ENCODE results near the gene SLC25A45.

Gene SLC25A45

GRCh38 chr11:65429068-65429681 lies 46.7 kb upstream of the SLC25A45 start:
- Histone ChIP-seq H3K4me3 (ENCODE audit: severe bottlenecking) (peak overlapping the region; percentile 1), H3K27ac (ENCODE audit: poor library complexity, severe bottlenecking) (peak overlapping the region; percentile 97), H3K27me3 (ENCODE audit: insufficient read depth, poor library complexity, severe bottlenecking) (no peaks in the 10 kb centered on the region), H3K9me3 (ENCODE audit: severe bottlenecking) (no peaks in the 10 kb centered on the region), H3K36me3 (ENCODE audit: low read depth) (peaks cover 100% of the 10 kb centered on the region), H3K4me1 (ENCODE audit: insufficient read depth, poor library complexity, severe bottlenecking) (peaks cover 30% of the 10 kb centered on the region)
- ATAC-seq (ENCODE audit: low read depth): no peak
- no peak for TF ChIP-seq CTCF (IDR thresholded peaks at IDR 0.05; ENCODE audit: poor library complexity, severe bottlenecking)
- DNase-seq (ENCODE audit: low spot score): peak; percentile 32

DNA sequence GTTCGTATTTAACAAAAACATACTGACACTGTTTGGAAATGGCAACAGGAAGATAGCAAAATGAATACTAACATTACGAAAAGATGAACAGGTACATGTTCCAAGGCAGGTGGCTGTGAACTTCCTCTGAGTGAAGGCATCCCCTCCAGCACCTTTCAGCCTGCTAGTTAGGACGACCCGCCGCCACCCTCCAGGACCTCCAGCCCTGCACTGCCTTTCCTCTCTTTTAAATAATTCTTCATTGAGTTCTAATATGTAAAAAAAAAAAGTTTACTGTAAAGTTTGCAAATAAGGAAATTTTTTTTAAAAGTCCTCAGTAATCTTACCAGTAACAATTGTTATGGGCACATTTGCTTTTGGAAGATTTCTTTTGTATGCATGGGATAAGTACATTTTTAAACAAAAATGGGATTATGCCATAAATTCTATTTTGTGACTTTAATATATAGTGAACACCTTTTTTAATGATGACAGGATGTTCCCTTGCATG lies 46.2 kb upstream of the SLC25A45 start:
- Histone ChIP-seq H3K4me3 (ENCODE audit: severe bottlenecking) (peak overlapping the region; percentile 76), H3K4me1 (ENCODE audit: insufficient read depth, poor library complexity, severe bottlenecking) (peaks cover 30% of the 10 kb centered on the region), H3K27me3 (ENCODE audit: insufficient read depth, poor library complexity, severe bottlenecking) (no peaks in the 10 kb centered on the region), H3K9me3 (ENCODE audit: severe bottlenecking) (no peaks in the 10 kb centered on the region), H3K36me3 (ENCODE audit: low read depth) (peaks cover 100% of the 10 kb centered on the region), H3K27ac (ENCODE audit: poor library complexity, severe bottlenecking) (peak overlapping the region; percentile 97)
- ATAC-seq (ENCODE audit: low read depth) (peak; percentile 1; the same call in 2 of the 3 replicates), DNase-seq (ENCODE audit: low spot score) (no peak)
- TF ChIP-seq CTCF (IDR thresholded peaks at IDR 0.05; ENCODE audit: poor library complexity, severe bottlenecking): no peak

- peaks cover 100% of the 10 kb centered on the region for H3K36me3 ChIP-seq (ENCODE audit: low read depth)
- no peak for TF ChIP-seq CTCF (IDR thresholded peaks at IDR 0.05; ENCODE audit: poor library complexity, severe bottlenecking)
- no peaks in the 10 kb centered on the region for H3K27me3 ChIP-seq (ENCODE audit: insufficient read depth, poor library complexity, severe bottlenecking)
- peak; percentile 45 for DNase-seq (ENCODE audit: low spot score)
- H3K27ac ChIP-seq (ENCODE audit: poor library complexity, severe bottlenecking): peak overlapping the region; percentile 97
- peak; percentile 15 for ATAC-seq (ENCODE audit: low read depth)
- H3K4me1 ChIP-seq (ENCODE audit: insufficient read depth, poor library complexity, severe bottlenecking): peaks cover 25% of the 10 kb centered on the region
- H3K9me3 ChIP-seq (ENCODE audit: severe bottlenecking): no peaks in the 10 kb centered on the region
- H3K4me3 ChIP-seq (ENCODE audit: severe bottlenecking): peak overlapping the region; percentile 76
These were observed 45.5 kb upstream of the SLC25A45 start for GRCh38 chr11:65427691-65428577.

DNA sequence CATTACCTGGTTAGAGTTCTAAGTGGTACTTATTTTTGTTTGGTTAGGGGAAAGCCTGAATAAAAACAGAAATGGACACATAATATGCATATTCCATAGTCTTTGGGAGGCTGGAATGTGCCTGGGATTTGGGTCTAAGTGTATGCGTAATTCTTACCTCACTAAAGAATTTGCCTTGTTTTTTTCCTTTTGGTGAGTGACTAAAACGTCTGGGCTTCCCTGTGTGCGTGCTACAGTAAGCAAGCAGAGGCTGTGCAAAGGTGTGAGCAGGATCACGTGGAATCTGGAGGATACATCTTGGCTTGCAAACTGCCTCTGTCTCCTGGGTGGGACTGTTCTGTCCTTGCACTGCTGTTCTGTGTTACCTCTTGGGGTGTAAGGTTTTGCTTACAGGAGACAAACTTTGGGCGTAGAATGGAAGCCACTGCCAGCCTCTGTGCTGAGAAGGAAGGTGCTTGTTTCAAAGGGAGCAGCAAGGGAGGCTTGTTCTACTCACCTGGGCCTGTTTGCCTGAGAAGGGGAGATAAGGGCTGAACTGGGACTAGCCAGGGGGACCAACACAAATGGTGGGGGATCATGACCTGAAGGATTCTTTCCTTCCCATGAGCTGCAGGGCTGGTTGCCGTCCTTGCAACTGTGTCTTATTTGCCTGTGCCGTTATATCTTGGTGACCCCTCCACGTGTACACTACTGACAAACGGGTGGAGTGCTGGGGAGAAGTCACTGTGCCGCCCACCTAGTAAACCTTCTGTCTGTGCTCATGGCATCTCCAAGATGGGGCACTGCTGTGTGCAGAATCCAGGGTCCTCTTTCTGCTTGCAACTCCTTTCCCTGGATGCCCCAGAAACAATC lies 44.6 kb upstream of the SLC25A45 start:
- peak; percentile 45 for DNase-seq (ENCODE audit: low spot score)
- peak; percentile 19 for ATAC-seq (ENCODE audit: low read depth)
- H3K36me3 ChIP-seq (ENCODE audit: low read depth): peaks cover 93% of the 10 kb centered on the region
- peak overlapping the region; percentile 97 for H3K27ac ChIP-seq (ENCODE audit: poor library complexity, severe bottlenecking)
- TF ChIP-seq CTCF (IDR thresholded peaks at IDR 0.05; ENCODE audit: poor library complexity, severe bottlenecking): no peak
- no peaks in the 10 kb centered on the region for H3K27me3 ChIP-seq (ENCODE audit: insufficient read depth, poor library complexity, severe bottlenecking)
- peak overlapping the region; percentile 76 for H3K4me3 ChIP-seq (ENCODE audit: severe bottlenecking)
- H3K4me1 ChIP-seq (ENCODE audit: insufficient read depth, poor library complexity, severe bottlenecking): peaks cover 25% of the 10 kb centered on the region
- H3K9me3 ChIP-seq (ENCODE audit: severe bottlenecking): no peaks in the 10 kb centered on the region
